Trophoblast cell (in vitro differentiated cells and primary cell): ENCODE results near the gene HRNR.

Experiments used
- DNase-seq, 2 donors: peaks; one replicate each; pipeline ENCODE4 v3.0.0-alpha.2; 2016
- H2AFZ ChIP-seq: 2 replicates; pipeline ENCODE4 v1.6.1; 2013; ENCODE audit warnings: low read length, moderate library complexity, mild to moderate bottlenecking; ENCODE audit not compliant: insufficient read depth, poor library complexity
- H2AK5ac ChIP-seq: 2 replicates; pipeline ENCODE4 v1.6.1; 2013; ENCODE audit warnings: mild to moderate bottlenecking, low read length
- H2BK120ac ChIP-seq: 2 replicates; pipeline ENCODE4 v1.6.1; 2013; ENCODE audit warnings: low read length, mild to moderate bottlenecking, moderate library complexity; ENCODE audit not compliant: insufficient read depth, poor library complexity
- H2BK12ac ChIP-seq: 2 replicates; pipeline ENCODE4 v1.6.1; 2013; ENCODE audit warnings: mild to moderate bottlenecking, low read length, moderate library complexity
- H2BK5ac ChIP-seq: 2 replicates; pipeline ENCODE4 v1.6.1; 2013; ENCODE audit warnings: low read length, low read depth, moderate library complexity, mild to moderate bottlenecking; ENCODE audit not compliant: poor library complexity
- H3K14ac ChIP-seq: 2 replicates; pipeline ENCODE4 v1.6.1; 2013; ENCODE audit warnings: mild to moderate bottlenecking, low read length
- H3K18ac ChIP-seq: 2 replicates; pipeline ENCODE4 v1.6.1; 2013; ENCODE audit warnings: mild to moderate bottlenecking, low read length
- H3K23ac ChIP-seq: 2 replicates; pipeline ENCODE4 v1.6.1; 2013; ENCODE audit warnings: low read length
- H3K27ac ChIP-seq: 2 replicates; pipeline ENCODE4 v1.5.1; 2013; ENCODE audit warnings: low read depth, mild to moderate bottlenecking, inconsistent platforms, low read length, moderate library complexity
- H3K27me3 ChIP-seq: 2 replicates; pipeline ENCODE4 v1.6.1; 2013; ENCODE audit warnings: inconsistent platforms, mild to moderate bottlenecking, low read length, moderate library complexity; ENCODE audit not compliant: insufficient read depth
- H3K36me3 ChIP-seq, 2 experiments: 1 replicate in 1 of 2; 2 replicates in 1 of 2; pipeline ENCODE4 v1.6.1; 2013; ENCODE audit warnings: low read length in 2 of 2, mild to moderate bottlenecking in 2 of 2, moderate library complexity in 1 of 2; ENCODE audit not compliant: insufficient read depth in 2 of 2, control insufficient read depth in 1 of 2
- H3K4ac ChIP-seq: 2 replicates; pipeline ENCODE4 v1.6.1; 2013; ENCODE audit warnings: low read depth, mild to moderate bottlenecking, low read length, moderate library complexity
- H3K4me1 ChIP-seq, 2 experiments: 1 replicate in 1 of 2; 2 replicates in 1 of 2; pipeline ENCODE4 v1.6.1; 2013; ENCODE audit warnings: low read length in 2 of 2, mild to moderate bottlenecking in 2 of 2, moderate library complexity in 1 of 2; ENCODE audit not compliant: insufficient read depth in 2 of 2, control insufficient read depth in 1 of 2
- H3K4me2 ChIP-seq: 2 replicates; pipeline ENCODE4 v1.6.1; 2013; ENCODE audit warnings: inconsistent platforms, mild to moderate bottlenecking, low read length, moderate library complexity
- H3K4me3 ChIP-seq: 2 replicates; pipeline ENCODE4 v1.5.1; 2013; ENCODE audit warnings: mild to moderate bottlenecking, low read depth, low read length, inconsistent platforms
- H3K79me1 ChIP-seq: one replicate; pipeline ENCODE4 v1.6.1; 2013; ENCODE audit warnings: low read length
- H3K79me2 ChIP-seq: 2 replicates; pipeline ENCODE4 v1.6.1; 2013; ENCODE audit warnings: low read length, mild to moderate bottlenecking; ENCODE audit not compliant: control insufficient read depth, insufficient read depth, poor library complexity
- H3K9ac ChIP-seq: 2 replicates; pipeline ENCODE4 v1.6.1; 2013; ENCODE audit warnings: mild to moderate bottlenecking, low read length
- H3K9me3 ChIP-seq: 2 replicates; pipeline ENCODE4 v1.6.1; 2013; ENCODE audit warnings: low read depth, mild to moderate bottlenecking, control low read depth, inconsistent platforms, low read length; ENCODE audit not compliant: insufficient read depth
- H4K12ac ChIP-seq: 2 replicates; pipeline ENCODE4 v1.6.1; 2013; ENCODE audit warnings: low read depth, mild to moderate bottlenecking, low read length, moderate library complexity
- H4K8ac ChIP-seq: 2 replicates; pipeline ENCODE4 v1.6.1; 2013; ENCODE audit warnings: low read depth, mild to moderate bottlenecking, low read length, moderate library complexity
- H4K91ac ChIP-seq: one replicate; pipeline ENCODE4 v1.6.1; 2013; ENCODE audit warnings: low read depth, mild to moderate bottlenecking, low read length, moderate library complexity
- WGBS: extraction: QIAGEN DNeasy Blood & Tissue Kit; methylation state at CpG from one replicate; pipeline ENCODE4 v1.1.7; 2013; ENCODE audit warnings: missing lambda C conversion rate; ENCODE audit not compliant: insufficient read length, insufficient coverage; ENCODE audit errors: extremely low coverage; 5-methylcytosine and 5-hydroxymethylcytosine counted together

Gene HRNR

DNA sequence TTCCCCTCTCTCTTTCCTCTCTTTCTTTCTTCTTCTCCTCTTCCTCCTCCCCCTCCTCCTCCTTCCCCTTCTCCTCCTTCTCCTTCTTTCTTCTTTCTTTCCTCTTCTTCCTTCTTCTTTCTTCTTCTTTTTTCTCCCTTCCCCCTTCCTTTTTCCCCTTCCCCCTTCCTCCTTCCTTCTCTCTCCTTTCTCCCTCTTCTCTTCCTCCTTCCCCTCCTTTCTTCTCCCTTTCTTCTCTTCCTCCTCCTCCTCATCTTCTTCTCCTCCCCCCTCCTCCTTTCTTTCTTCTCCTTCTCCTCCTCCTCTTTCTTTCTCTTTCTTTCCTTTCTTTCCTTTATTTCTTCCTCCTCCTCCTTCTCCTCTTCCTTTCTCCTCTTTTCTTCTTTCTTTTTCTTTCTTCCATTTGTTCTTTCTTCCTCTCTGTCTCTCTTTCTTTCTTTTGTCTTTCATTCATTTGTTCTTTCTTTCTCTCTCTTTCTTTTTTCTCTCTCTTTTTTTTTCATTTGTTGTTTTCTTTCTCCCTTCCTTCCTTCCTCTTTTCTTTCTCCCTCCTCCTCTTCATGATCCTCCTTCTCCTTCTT is 26.5 kb downstream of the HRNR start:
- Histone ChIP-seq H3K4ac (no peak overlapping the region), H3K4me1 (no peaks in the 10 kb centered on the region), H3K23ac (no peak overlapping the region), H3K9ac (no peak overlapping the region), H3K4me3 (no peak overlapping the region), H2AK5ac (no peak overlapping the region), H3K79me1 (no peaks in the 10 kb centered on the region), H3K18ac (no peak overlapping the region), H2BK12ac (no peak overlapping the region), H4K91ac (no peak overlapping the region), H2BK5ac (no peak overlapping the region), H2AFZ (no peak overlapping the region), H3K36me3 (no peaks in the 10 kb centered on the region), H3K79me2 (no peaks in the 10 kb centered on the region), H4K12ac (no peak overlapping the region), H3K27me3 (no peaks in the 10 kb centered on the region), H3K27ac (no peak overlapping the region), H3K9me3 (peaks cover 3% of the 10 kb centered on the region), H2BK120ac (no peak overlapping the region), H3K14ac (no peak overlapping the region), H3K4me2 (no peak overlapping the region), H4K8ac (no peak overlapping the region)
- DNase-seq: no peak

DNA sequence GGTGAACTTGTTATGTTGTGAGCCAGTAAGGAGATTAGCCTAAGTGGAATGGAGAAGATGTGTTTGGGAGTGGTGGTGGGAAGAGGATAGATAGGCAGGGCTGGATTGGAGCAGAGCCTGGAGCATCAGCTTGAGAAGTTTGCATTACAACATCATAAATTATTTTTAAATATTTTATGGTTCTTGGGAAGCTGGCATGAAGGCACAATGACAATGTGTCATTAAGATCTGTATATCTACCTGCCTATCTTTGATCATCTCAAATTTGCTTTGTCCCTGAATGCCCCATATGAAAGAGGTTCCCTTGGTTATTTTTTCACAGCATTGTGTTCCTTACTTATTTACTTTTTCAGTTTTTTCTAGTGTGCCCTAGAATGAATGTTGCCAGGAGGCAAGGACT is 32.3 kb downstream of the HRNR start:
- H4K8ac ChIP-seq: no peak overlapping the region
- no peaks in the 10 kb centered on the region for H3K79me2 ChIP-seq
- no peaks in the 10 kb centered on the region for H3K36me3 ChIP-seq
- no peak overlapping the region for H3K27ac ChIP-seq
- no peak overlapping the region for H2BK12ac ChIP-seq
- H3K4ac ChIP-seq: no peak overlapping the region
- H2BK120ac ChIP-seq: no peak overlapping the region
- no peak overlapping the region for H3K4me2 ChIP-seq
- no peak overlapping the region for H3K4me3 ChIP-seq
- H3K9ac ChIP-seq: no peak overlapping the region
- H3K27me3 ChIP-seq: no peaks in the 10 kb centered on the region
- H2BK5ac ChIP-seq: no peak overlapping the region
- no peak overlapping the region for H3K23ac ChIP-seq
- no peak overlapping the region for H4K91ac ChIP-seq
- H3K79me1 ChIP-seq: no peaks in the 10 kb centered on the region
- H2AFZ ChIP-seq: no peak overlapping the region
- no peak overlapping the region for H4K12ac ChIP-seq
- H3K4me1 ChIP-seq: no peaks in the 10 kb centered on the region
- H3K9me3 ChIP-seq: peaks cover 3% of the 10 kb centered on the region
- DNase-seq: no peak
- no peak overlapping the region for H3K14ac ChIP-seq
- no peak overlapping the region for H3K18ac ChIP-seq
- no peak overlapping the region for H2AK5ac ChIP-seq

DNA sequence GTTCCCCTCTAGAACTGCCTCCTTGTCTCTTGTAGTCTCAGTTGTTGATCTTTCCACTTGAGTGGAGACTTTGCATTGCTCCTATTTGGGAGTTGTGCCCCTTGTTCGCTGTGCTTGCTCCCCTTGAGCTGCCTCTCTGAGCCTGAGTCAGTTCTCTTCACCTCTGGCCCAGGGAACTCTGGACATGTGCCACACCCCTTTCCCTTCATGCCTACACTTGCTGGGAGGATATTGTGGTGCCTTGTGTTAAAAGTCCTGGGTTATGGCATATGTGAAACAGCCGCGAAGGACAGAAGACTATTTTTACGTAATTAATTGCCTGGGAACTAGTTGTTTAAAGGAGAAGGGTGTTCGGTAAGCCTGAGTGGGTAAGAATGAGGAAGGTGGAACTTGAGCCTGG is 32.7 kb downstream of the HRNR start:
- H3K14ac ChIP-seq: no peak overlapping the region
- no peak overlapping the region for H3K4me2 ChIP-seq
- no peak overlapping the region for H4K91ac ChIP-seq
- H3K79me1 ChIP-seq: no peaks in the 10 kb centered on the region
- no peak overlapping the region for H2AK5ac ChIP-seq
- no peaks in the 10 kb centered on the region for H3K27me3 ChIP-seq
- H4K12ac ChIP-seq: no peak overlapping the region
- H4K8ac ChIP-seq: no peak overlapping the region
- H3K4me3 ChIP-seq: peak overlapping the region; percentile 14
- no peak overlapping the region for H2AFZ ChIP-seq
- H3K4ac ChIP-seq: no peak overlapping the region
- H2BK12ac ChIP-seq: no peak overlapping the region
- H3K18ac ChIP-seq: no peak overlapping the region
- H2BK120ac ChIP-seq: no peak overlapping the region
- H3K23ac ChIP-seq: no peak overlapping the region
- no peak overlapping the region for H3K9ac ChIP-seq
- H3K79me2 ChIP-seq: no peaks in the 10 kb centered on the region
- no peaks in the 10 kb centered on the region for H3K36me3 ChIP-seq
- no peaks in the 10 kb centered on the region for H3K4me1 ChIP-seq
- H2BK5ac ChIP-seq: no peak overlapping the region
- DNase-seq: no peak
- WGBS: no CpG with 5 or more reads among the region's 5 CpGs
- no peak overlapping the region for H3K27ac ChIP-seq
- H3K9me3 ChIP-seq: peaks cover 3% of the 10 kb centered on the region

DNA sequence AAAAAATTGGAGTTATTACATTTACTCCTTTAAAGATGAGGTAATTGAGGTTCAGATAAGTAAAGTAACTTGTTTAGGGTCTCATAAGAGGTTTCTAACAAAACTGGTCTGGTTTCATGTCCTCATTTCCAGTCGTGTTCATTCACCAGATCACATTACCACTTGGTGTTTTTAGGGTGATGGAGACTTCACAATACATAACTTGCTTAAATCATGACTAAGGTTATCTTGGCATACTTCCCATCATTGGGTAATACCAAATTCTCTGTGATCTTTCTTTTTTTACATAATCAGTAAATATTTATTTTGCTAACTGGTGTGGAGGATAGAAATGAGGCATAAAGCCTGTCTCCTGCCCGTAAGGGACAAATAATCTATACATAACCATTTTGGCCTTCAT is 33.4 kb downstream of the HRNR start:
- WGBS: no CpG with 5 or more reads among the region's 2 CpGs
- Histone ChIP-seq H3K4me1 (no peaks in the 10 kb centered on the region), H3K79me1 (no peaks in the 10 kb centered on the region), H2BK120ac (no peak overlapping the region), H3K18ac (no peak overlapping the region), H3K27ac (no peak overlapping the region), H3K4me3 (no peak overlapping the region), H3K79me2 (no peaks in the 10 kb centered on the region), H2AFZ (no peak overlapping the region), H3K9me3 (peaks cover 3% of the 10 kb centered on the region), H4K8ac (no peak overlapping the region), H4K12ac (no peak overlapping the region), H2BK12ac (no peak overlapping the region), H2BK5ac (no peak overlapping the region), H3K14ac (no peak overlapping the region), H3K9ac (no peak overlapping the region), H3K36me3 (no peaks in the 10 kb centered on the region), H3K23ac (no peak overlapping the region), H3K27me3 (no peaks in the 10 kb centered on the region), H3K4me2 (no peak overlapping the region), H3K4ac (no peak overlapping the region), H2AK5ac (no peak overlapping the region), H4K91ac (no peak overlapping the region)
- DNase-seq: no peak
